GM12801 (cell line): Measurements from ENCODE around the gene IQGAP2.

Source experiments
- TF ChIP-seq, protein P1 (sequence below): IDR thresholded peaks from one replicate; pipeline ENCODE4 v1.5.1; 2011; ENCODE audit warnings: control low read depth; ENCODE audit not compliant: insufficient read length; ENCODE audit errors: extremely low read depth

The IQGAP2 gene

DNA sequence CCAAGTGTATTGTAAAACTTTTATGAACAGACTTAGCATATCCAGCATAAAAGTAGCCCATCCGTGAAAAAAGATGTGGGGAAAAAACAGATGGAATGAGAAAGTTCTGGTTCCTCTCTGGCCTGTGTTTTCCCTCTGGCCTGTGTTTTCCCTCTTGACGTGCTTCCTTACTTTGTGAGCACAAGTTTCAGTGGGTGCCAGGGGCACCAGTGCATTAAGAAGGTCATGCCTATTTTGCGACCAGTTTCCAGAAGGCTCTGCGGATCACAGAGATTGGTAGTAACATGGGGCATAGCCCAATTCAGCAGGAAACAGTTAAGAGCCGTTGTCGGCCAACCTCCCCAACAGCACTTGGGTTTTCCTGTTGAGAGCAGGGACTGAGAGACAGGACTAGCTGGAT lies 43.7 kb downstream of the IQGAP2 start:
- TF ChIP-seq, protein P1, sequence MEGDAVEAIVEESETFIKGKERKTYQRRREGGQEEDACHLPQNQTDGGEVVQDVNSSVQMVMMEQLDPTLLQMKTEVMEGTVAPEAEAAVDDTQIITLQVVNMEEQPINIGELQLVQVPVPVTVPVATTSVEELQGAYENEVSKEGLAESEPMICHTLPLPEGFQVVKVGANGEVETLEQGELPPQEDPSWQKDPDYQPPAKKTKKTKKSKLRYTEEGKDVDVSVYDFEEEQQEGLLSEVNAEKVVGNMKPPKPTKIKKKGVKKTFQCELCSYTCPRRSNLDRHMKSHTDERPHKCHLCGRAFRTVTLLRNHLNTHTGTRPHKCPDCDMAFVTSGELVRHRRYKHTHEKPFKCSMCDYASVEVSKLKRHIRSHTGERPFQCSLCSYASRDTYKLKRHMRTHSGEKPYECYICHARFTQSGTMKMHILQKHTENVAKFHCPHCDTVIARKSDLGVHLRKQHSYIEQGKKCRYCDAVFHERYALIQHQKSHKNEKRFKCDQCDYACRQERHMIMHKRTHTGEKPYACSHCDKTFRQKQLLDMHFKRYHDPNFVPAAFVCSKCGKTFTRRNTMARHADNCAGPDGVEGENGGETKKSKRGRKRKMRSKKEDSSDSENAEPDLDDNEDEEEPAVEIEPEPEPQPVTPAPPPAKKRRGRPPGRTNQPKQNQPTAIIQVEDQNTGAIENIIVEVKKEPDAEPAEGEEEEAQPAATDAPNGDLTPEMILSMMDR = no peak

DNA sequence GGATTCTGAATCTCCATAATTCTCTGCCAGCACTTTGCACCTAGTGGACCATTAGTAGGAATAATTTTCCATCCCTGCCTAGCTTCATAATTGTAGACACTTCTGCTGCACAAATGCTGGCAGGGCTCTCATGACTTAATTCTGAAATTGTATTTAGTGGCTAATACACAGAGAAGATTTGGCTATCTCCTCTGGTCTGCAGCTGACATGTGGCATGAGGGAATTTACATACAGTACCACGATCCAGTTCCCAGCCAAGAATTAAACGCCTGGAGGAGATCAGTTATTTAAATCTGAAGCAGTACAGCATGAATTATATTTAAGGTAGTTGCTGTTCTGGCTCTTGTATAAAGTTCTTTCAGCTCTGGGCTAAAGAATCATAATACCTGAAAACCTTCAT lies 46.5 kb downstream of the IQGAP2 start:
- TF ChIP-seq, protein P1 = no peak

DNA sequence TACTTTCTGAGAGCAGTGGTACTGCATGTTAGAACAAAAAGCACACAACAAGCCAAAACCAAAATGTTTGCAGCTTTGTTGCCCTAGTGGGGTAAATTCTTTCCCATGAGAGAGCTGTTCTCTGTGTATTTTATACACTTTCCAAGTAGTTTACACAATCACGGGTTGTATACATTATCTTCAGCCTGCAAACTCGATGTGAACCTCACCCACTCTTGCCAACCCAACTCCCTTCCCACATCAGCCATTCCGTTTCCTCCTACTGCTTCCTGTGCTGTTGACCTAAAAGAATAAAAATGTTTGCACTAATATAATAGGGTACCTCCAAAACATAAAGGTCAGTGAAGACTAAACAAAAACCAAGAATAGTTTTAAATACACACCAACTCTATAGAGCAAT lies 47.0 kb downstream of the IQGAP2 start:
- TF ChIP-seq, protein P1 = no peak

DNA sequence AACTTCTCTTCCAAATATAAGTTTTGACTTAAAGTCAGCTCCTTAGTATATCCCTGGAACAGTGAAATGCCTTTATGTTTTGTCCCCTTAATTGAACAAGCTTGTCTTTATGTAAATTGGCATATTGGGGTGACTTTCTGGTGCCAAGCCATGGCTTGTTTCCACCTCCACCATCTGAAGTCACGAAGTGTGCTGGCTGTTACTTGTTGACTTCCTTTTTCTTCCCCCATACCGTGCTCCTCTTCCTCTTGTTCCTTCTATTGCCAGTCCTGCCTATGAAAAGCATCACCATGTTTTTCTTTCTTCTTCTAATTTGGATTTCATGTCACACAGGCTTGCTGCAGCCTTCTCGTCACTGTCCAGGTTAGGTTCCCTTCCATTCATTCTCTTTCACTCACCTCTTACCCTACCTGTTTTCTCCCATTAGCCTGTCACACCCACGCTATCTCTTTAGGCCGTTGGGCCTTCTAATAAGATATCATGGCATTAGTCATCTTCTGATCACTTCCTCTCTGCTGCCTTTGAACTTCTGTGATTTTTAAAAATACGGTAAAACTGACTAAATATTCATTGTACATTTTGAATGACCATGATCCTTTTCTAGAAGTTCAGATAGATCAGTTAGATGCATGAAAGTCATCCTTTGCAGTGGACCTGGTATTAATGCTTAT lies 48.1 kb downstream of the IQGAP2 start:
- TF ChIP-seq, protein P1 = no peak

DNA sequence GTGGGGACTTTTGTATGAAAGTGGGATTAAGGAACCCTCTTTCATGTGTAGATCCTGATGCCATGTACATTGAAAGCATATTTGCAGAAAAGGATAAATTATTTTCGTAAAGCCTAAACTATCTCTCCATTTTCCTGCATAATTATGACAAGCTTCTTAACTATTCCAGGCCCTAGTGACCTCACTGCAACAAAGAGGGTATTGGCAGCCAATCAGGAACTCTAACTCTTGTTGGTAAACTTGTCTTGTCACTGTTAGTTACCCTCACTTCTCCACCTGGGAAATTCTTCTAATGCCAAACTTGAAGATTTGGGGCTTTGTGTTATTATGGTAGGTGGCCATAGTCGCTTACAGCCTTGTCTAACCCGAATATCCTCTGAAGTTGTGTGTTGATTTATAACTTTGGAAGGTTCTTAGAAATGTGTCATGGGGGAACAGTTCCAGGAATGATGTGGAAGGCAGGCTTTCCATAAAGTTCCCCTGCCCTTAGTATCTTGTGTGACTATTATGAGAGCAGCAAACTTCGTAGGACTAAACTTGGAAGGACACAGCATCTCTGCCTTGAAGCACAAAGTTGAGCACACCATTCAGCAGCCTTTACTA lies 52.5 kb downstream of the IQGAP2 start:
- TF ChIP-seq, protein P1 = no peak

DNA sequence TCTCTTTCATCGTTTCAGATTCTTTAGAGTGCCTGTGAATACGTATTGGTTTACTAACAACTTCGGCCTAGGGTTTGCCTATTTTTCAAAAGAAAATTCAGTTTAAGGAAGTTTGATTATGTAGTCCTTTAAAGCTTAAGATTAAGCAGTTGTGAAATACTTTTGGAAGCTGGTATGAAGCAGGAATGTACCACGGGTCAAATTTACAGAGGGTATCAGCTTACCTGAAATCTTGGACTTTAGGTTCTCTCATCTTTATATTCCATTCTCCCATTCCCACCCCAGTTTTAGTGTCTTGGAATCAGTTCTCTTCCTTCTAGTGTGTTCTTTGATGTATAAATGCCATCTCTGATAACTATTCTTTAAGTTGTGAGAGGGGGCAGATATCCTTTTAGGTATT lies 53.2 kb downstream of the IQGAP2 start:
- TF ChIP-seq, protein P1 = no peak

DNA sequence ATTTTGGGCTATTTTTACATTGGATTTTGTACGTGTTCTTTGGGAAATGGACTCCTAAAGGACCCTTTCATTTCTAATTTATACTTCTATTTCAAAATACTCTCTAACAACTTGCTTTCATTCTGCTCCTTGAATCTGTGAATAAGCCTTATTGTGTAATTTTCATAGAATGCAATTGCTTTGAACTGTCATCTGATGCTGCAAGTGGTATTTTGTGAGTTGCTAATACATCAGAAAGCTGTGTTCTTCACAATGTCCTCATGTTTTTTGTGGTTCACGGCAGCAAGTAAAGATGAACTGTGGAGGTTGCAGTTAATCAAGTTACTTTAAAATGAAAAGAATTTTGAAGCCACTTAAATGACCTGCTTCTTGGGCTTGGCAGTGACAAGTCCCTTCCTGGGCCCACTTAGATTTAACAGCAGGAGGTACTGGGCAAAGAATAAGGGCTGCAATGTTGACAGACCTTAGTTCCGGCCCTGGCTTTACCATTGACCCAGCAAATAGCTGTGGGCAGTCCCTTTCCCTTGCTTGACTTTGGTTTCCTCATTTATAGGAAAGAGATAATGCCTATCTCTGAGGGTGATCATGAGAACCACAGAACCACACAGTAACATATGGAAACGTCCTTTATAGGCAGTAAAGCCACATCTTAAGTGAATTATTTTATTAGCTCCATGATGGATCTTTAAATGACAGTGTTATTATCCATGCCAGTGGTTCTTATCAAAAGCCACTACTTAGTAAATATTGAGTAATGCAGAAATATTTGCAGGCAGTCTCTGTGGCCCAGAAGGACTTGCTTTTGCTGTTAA lies 54.8 kb downstream of the IQGAP2 start:
- TF ChIP-seq, protein P1 = no peak
